Cardiac fibroblast (primary cell): Measurements from ENCODE around the gene CFAP46.

Experiments
- DNase-seq, 2 donors: peaks; one replicate each; pipeline versions ENCODE4 v3.0.0 to v3.0.0-alpha.2; 2010; ENCODE audit warnings: low read depth in 2 of 2
- H3K4me3 ChIP-seq, 2 donors: replicated peaks in 1 of 2; 1 replicate in 1 of 2; 2 replicates in 1 of 2; pipeline ENCODE4 v1.5.1; 2011; ENCODE audit warnings: low read depth in 2 of 2, low read length in 2 of 2, mild to moderate bottlenecking in 2 of 2, moderate library complexity in 1 of 2
- TF ChIP-seq, protein P1 (sequence below): IDR thresholded peaks from one replicate; pipeline ENCODE4 v1.5.1; 2011; ENCODE audit warnings: low read depth, mild to moderate bottlenecking, low read length, inconsistent platforms

Gene CFAP46

DNA sequence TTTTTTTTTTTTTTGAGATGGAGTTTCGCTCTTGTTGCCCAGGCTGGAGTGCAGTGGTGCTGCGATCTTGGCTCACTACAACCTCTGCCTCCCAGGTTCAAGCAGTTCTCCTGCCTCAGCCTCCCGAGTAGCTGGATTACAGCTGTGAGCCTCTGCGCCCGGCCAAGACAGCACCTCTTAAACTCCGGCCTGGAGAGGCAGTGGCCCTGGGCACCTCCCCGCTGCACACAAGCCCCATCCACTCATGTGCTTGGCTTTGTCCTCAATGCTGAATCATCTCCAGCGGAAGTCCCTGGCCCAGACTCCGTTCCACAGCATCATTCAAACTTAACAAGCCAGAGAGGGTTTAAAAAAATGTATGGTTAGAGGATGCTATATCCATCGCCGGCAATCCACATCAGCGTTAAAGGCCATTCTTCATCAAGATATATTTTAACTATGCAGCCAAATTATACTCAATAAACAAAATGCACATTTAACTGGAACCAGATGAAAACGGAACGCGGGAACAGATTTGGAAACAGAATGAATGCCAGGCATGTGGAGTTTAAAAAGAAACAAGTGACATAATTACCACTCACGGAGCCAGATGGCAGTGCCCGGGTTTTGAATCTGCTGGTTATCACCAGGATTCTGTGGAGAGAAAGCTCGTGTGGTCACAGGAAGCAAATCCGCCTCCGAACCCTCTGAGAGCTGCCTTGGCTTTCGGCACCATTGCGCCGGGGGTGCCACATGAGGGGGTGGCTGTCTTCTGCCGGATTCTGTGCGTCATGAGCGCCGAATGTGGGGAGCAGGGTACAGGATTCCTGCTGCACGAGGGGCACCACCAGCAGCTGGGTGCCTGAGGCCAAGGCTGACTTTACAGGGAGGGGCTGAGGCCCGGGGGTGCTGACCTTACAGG, 45.6 kb upstream of the CFAP46 start:
- no peak overlapping the region for H3K4me3 ChIP-seq
- peak; percentile 59 to 87 for DNase-seq
- TF ChIP-seq, protein P1, sequence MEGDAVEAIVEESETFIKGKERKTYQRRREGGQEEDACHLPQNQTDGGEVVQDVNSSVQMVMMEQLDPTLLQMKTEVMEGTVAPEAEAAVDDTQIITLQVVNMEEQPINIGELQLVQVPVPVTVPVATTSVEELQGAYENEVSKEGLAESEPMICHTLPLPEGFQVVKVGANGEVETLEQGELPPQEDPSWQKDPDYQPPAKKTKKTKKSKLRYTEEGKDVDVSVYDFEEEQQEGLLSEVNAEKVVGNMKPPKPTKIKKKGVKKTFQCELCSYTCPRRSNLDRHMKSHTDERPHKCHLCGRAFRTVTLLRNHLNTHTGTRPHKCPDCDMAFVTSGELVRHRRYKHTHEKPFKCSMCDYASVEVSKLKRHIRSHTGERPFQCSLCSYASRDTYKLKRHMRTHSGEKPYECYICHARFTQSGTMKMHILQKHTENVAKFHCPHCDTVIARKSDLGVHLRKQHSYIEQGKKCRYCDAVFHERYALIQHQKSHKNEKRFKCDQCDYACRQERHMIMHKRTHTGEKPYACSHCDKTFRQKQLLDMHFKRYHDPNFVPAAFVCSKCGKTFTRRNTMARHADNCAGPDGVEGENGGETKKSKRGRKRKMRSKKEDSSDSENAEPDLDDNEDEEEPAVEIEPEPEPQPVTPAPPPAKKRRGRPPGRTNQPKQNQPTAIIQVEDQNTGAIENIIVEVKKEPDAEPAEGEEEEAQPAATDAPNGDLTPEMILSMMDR, result no peak

DNA sequence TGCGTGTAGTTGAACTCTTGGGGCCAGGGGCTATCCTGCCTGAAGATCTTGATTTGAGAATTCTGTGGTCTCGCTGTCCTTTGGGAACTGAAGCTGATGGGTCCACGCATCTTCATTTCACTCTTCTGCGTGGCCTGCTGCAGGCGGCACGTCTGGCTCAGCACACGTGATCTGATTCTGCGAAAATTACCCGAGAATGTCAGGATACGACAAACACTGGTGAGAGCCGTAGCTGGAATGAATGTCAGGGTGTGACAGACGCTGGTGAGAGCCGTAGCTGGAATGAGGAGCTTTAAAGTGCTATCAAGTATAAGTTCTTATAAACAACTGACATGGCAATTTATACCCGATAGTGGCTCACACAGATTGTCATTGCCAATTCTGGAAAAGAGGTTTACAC, 44.6 kb upstream of the CFAP46 start:
- TF ChIP-seq, protein P1, result no peak
- DNase-seq, result no peak
- no peak overlapping the region for H3K4me3 ChIP-seq

DNA sequence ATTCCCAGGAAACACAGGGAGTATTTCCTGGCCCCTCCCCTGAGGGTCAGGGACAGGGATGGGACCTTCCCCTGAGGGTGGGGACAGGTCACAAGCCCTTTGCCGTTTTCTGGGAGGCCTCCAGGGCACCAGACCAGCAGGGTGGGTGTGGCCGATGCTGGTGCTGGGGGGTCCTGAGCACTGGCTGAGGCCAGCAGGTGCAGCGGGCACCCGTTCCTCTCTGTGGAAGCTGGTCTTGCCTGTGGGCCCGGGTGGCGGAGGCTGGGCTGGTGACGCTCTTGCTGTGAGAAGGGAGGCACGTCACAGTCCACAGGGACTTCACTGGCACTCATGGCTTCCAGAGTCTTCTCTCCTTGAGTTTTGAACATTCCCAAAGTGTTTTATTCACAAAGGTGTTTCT, 44.2 kb upstream of the CFAP46 start:
- TF ChIP-seq, protein P1, result no peak
- no peak for DNase-seq

DNA sequence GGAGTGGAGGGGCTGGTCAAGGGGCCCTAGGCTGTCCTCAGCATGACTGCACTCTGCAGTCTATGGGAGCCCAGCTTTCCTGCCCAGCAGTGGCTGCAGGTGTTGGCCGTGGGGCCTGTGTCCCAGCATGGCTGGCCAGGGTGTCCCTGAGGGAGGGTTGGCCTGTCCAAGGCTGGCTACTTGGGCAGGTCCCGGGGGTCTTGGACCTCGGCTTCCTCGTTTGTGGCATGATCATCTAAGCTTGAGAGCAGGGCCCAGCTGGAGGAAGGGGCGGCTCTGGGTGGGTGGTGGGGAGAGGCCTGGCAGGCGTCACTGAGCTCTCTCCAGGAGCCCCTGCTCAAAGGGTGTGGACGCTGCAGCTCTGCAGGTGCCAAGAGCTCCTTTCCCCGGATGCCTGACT, 43.7 kb upstream of the CFAP46 start:
- no peak for DNase-seq
- TF ChIP-seq, protein P1, result no peak

More for the DNA sequence above, 44.2 kb upstream of the CFAP46 start:
- no peak overlapping the region for H3K4me3 ChIP-seq

DNA sequence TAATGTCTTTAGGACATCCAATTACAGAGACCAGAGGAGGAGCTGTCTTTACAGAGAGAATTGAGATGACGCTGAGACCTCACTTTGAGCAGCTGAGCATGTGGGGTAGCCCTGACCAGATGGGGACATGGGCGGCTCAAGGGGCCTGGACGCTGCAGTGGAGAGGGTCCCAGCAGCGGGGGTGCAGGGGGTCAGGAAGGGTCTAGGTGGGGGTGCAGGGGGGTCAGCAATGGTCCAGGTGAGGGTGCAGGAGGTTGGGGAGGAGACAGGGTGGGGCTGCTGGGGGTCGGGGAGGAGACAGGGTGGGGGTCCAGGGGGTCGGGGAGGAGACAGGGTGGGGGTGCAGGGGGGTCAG, 43.2 kb upstream of the CFAP46 start:
- TF ChIP-seq, protein P1, result no peak
- DNase-seq, result no peak
- H3K4me3 ChIP-seq, result no peak overlapping the region

More for the DNA sequence above, 43.7 kb upstream of the CFAP46 start:
- no peak overlapping the region for H3K4me3 ChIP-seq

DNA sequence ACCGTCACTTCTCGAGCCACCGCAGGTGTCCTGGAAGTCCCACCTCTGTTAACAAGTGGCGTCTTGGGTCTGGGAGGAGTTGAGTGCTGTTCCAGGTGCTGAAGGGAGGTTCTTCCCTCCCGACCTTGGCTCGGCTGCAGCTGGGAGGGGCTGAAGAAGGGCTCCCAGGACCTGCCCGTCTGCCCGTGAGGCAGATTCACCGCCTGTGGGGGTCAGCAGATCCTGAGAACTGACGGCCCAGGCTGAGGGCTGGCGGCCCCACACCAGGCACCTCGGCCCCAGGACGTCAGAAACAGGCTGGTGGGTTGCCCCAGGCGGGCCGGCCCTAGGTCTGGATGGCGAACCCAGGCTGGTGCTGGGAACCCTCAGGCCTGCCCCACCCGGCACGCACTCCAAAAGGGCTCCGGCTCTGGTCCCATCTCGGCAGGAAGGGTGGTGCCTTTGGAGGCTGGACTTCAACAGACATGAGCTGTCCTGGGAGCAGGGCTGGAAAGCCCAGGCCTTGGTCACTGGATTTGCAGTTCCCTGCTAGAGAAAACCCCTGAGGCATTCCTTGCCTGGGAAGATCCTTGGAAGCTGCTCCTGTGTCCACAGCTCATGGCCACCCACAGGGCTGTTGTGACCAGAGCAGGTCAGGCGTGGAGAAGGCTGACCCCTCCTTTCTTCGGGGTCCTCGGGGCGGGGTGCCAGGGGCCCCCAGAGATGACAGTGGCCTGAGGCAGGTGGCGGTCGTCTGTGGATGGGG, 42.6 kb upstream of the CFAP46 start:
- TF ChIP-seq, protein P1, result no peak
- H3K4me3 ChIP-seq, result no peak overlapping the region
- no peak for DNase-seq
